ENCODE results near the gene CCL21.
"Not testable (repeated sequence)": the region's sequence is repeated elsewhere in the genome, so short reads cannot be mapped to it uniquely, and the experiment has no call there.

GRCh38 chr9:34750320-34750719 is 40.4 kb upstream of the CCL21 start:
- not testable (repeated sequence) for TF ChIP-seq CHD2 (IDR thresholded peaks at IDR 0.05; ENCODE audit: low read length, partially characterized antibody); POLR2A (IDR thresholded peaks at IDR 0.05; ENCODE audit: low read length); POLR2AphosphoS2 (conservative IDR thresholded peaks at IDR 0.05; ENCODE audit: low read length); MYC (IDR thresholded peaks at IDR 0.05; ENCODE audit: borderline replicate concordance, low read length); JUN (IDR thresholded peaks at IDR 0.05)
- TF ChIP-seq, protein P1, sequence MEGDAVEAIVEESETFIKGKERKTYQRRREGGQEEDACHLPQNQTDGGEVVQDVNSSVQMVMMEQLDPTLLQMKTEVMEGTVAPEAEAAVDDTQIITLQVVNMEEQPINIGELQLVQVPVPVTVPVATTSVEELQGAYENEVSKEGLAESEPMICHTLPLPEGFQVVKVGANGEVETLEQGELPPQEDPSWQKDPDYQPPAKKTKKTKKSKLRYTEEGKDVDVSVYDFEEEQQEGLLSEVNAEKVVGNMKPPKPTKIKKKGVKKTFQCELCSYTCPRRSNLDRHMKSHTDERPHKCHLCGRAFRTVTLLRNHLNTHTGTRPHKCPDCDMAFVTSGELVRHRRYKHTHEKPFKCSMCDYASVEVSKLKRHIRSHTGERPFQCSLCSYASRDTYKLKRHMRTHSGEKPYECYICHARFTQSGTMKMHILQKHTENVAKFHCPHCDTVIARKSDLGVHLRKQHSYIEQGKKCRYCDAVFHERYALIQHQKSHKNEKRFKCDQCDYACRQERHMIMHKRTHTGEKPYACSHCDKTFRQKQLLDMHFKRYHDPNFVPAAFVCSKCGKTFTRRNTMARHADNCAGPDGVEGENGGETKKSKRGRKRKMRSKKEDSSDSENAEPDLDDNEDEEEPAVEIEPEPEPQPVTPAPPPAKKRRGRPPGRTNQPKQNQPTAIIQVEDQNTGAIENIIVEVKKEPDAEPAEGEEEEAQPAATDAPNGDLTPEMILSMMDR (IDR thresholded peaks at IDR 0.05): not testable (repeated sequence)
